ENCODE data around the gene CTNNA2.
A peak's percentile ranks its signal among the peaks of the same experiment; 100 is the strongest.

The CTNNA2 gene

DNA sequence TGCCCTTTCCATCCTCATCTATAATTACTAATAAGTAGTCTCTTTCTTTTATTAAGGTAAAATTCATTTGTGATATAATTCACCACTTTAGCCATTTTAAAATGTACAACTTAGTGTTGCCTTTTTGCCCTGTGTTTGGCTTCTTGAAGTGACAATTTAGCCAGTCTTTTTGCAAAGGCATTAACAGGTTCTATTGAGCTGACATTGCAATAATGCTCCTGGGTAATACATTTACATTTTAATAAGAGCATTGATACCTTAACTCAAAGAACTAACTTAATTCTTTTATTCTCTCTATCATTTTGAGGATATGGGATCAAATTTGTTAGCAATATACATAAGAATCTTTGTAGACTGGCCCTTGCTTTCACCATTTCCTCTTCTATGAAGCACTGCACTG is 549.4 kb downstream of the CTNNA2 start:
- POLR2A ChIA-PET = no interaction called here
- CTCF ChIA-PET = no interaction called here
- no peak for TF ChIP-seq CTCF (IDR thresholded peaks at IDR 0.05; ENCODE audit: control extremely low read depth, extremely low read depth, low read depth, missing control alignments)
- no peak for DNase-seq (ENCODE audit: extremely low spot score)

DNA sequence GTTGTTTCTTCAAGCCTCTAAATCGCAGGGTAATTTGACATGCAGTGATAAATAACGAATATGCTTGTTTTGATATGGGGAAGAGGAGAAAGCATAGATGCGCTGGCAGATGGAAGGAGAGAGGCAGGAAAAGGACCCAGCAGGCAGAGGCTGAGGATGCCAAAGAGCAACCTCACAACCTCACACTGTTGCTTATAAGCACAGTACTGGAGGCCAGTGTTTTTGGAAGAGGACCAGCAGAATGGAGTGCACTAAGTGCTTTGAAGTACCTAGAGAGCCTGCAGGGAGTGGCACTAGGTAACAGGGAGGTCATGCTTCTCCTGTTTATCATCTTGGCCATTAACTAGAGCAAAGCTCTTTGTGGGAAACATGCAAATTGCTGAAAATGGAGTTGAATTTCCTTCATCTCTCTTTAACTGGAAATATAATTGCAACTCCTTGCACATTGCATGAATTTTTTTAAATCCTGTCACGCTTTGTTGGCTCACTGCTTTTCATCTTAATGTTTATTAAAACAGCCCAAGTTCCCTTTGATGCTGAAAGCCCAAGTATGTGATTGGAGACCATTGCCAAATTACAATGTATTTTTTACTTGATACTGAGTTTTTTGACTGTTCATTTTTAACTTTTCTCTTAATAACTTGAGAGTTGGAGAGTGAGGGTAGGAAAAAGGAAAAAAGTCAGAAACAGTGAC is 555.3 kb downstream of the CTNNA2 start:
- POLR2A ChIA-PET = no interaction called here
- CTCF ChIA-PET = no interaction called here
- no peak for DNase-seq (ENCODE audit: extremely low spot score)
- TF ChIP-seq CTCF (IDR thresholded peaks at IDR 0.05; ENCODE audit: control extremely low read depth, extremely low read depth, low read depth, missing control alignments) = no peak

- no peak for DNase-seq (ENCODE audit: extremely low spot score)
- TF ChIP-seq CTCF (IDR thresholded peaks at IDR 0.05; ENCODE audit: control extremely low read depth, extremely low read depth, low read depth, missing control alignments) = no peak
- ChIA-PET POLR2A (no interaction called here), CTCF (no interaction called here)
Measured at GRCh38 chr2:80070587-80070986, 557.7 kb downstream of the CTNNA2 start.

GRCh38 chr2:80071941-80072340 is 559.1 kb downstream of the CTNNA2 start:
- ChIA-PET CTCF (interaction anchor here (1.0 to 1.7 kb wide), 3 partner anchors 9 to 46 kb away, joined by 3 to 6 read pairs (median 4); no protein-coding TSS in a partner anchor), POLR2A (no interaction called here)
- DNase-seq (ENCODE audit: extremely low spot score) = no peak
- no peak for TF ChIP-seq CTCF (IDR thresholded peaks at IDR 0.05; ENCODE audit: control extremely low read depth, extremely low read depth, low read depth, missing control alignments)

GRCh38 chr2:80073134-80073561 is 560.3 kb downstream of the CTNNA2 start:
- TF ChIP-seq CTCF (IDR thresholded peaks at IDR 0.05; ENCODE audit: control extremely low read depth, extremely low read depth, low read depth, missing control alignments) = peak; percentile 58
- ChIA-PET CTCF (interaction anchor here (1.0 to 2.0 kb wide), 6 partner anchors 16 to 425 kb away, joined by 3 to 8 read pairs (median 4); no protein-coding TSS in a partner anchor), POLR2A (no interaction called here)
- peak; percentile 35 for DNase-seq (ENCODE audit: extremely low spot score)

DNA sequence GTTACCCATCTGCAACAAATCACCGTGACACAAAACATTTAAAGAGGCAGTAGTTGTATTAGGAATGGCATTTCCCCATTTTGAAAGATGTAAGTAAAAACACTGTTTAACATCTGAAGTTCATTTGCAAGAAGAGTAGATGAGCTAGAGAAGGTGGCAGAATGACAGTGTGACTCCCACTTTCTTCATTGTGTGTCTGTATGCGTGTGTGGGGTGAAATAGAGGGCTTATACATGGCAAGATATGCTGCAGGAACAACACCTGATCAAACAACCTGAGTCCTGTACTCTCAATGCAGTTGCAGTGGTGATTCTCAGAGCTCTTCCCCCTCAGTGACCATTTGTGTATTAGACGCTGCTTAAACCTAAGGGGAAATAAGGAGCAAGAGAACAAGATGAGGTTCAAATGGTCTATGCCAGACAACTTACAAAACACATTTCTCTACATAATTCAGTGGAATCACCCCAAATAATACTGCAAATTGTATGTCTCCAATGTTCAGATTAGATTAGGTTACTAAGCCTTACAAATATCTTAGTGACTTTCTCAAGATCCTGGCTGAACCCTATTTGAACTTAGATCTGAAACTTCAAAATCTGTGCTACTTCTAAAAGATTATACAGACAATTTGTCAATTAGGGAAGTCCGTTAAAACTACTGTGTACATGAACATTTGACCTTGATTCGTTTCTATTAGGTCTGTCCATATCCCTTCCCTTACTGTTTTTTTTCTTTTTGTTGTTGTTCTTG is 561.6 kb downstream of the CTNNA2 start:
- DNase-seq (ENCODE audit: extremely low spot score) = no peak
- CTCF ChIA-PET = interaction anchor here (1.0 to 2.0 kb wide), 7 partner anchors 8 to 423 kb away, joined by 3 to 8 read pairs (median 3); no protein-coding TSS in a partner anchor
- POLR2A ChIA-PET = no interaction called here
- TF ChIP-seq CTCF (IDR thresholded peaks at IDR 0.05; ENCODE audit: control extremely low read depth, extremely low read depth, low read depth, missing control alignments) = no peak
